Panc1 (cell line): Measurements from ENCODE around the gene GFY. TPM values are rescaled to one million over a fixed set of nuclear protein-coding genes. Genes with fewer than 3 reads are reported as not detected.

Source experiments
- ATAC-seq: fragments of 200-7000 bp; cut with Tn5 transposase; 2 replicates; pipeline ENCODE4 v1.9.1; 2020; ENCODE audit warnings: mild to moderate bottlenecking, moderate library complexity
- BruUV-seq: library from RNA; stranded (reverse); fragments of 400-500 nt; replicated peaks from 2 replicates; lab custom pipeline; 2021; lab: Mats Ljungman, UMichigan
- CTCF ChIA-PET: fragments of 300-600 bp; sonication (Branson Sonifier 250); formaldehyde crosslinking; loops from one replicate; lab custom pipeline; 2022; ENCODE audit warnings: antibody characterized with exemption; lab: Charles Lee
- POLR2A ChIA-PET: fragments of 300-600 bp; sonication (Branson Sonifier 250); formaldehyde crosslinking; loops from one replicate; lab custom pipeline; 2022; ENCODE audit warnings: antibody characterized with exemption; lab: Charles Lee
- DNase-seq: peaks from one replicate; pipeline ENCODE4 v3.0.0-alpha.2; 2010; ENCODE audit warnings: low read depth, low spot score
- H3K27ac ChIP-seq: 2 replicates; pipeline ENCODE4 v1.5.1; 2011; ENCODE audit warnings: mild to moderate bottlenecking, low read length, inconsistent platforms
- H3K27me3 ChIP-seq: fragments of 200-500 bp; sonication (Bioruptor generic); 2 replicates; pipeline ENCODE4 v1.6.0; 2014; ENCODE audit warnings: low read length, inconsistent platforms; ENCODE audit not compliant: control insufficient read depth, insufficient read depth
- H3K36me3 ChIP-seq: fragments of 200-500 bp; sonication (Bioruptor generic); 2 replicates; pipeline ENCODE4 v1.5.1; 2014; ENCODE audit warnings: inconsistent platforms, mild to moderate bottlenecking, low read length, moderate library complexity; ENCODE audit not compliant: control insufficient read depth, insufficient read depth
- H3K4me1 ChIP-seq: 2 replicates; pipeline ENCODE4 v1.5.1; 2011; ENCODE audit warnings: inconsistent platforms, mild to moderate bottlenecking, low read length, moderate library complexity; ENCODE audit not compliant: control insufficient read depth, insufficient read depth
- H3K4me3 ChIP-seq, 2 experiments: 2 replicates each; pipeline ENCODE4 v1.5.1; 2011 to 2012; ENCODE audit warnings: low read depth in 2 of 2, low read length in 2 of 2, mild to moderate bottlenecking in 2 of 2, inconsistent platforms in 1 of 2, moderate library complexity in 1 of 2
- H3K9me3 ChIP-seq: fragments of 200-500 bp; sonication (Bioruptor generic); 2 replicates; pipeline ENCODE4 v1.5.1; 2014; ENCODE audit warnings: low read depth, mild to moderate bottlenecking, inconsistent platforms, low read length, moderate library complexity; ENCODE audit not compliant: control insufficient read depth, insufficient read depth
- CTCF ChIP-seq: fragments of 450-650 bp; IDR thresholded peaks from 2 replicates; pipeline ENCODE4 v1.5.1; 2017; ENCODE audit warnings: mild to moderate bottlenecking
- POLR2AphosphoS5 ChIP-seq: IDR thresholded peaks from 2 replicates; pipeline ENCODE4 v1.6.1; 2012; ENCODE audit warnings: mild to moderate bottlenecking, low read depth, low read length, moderate library complexity
- REST ChIP-seq, 2 experiments: IDR thresholded peaks; 2 replicates each; pipeline ENCODE4 v1.6.1; 2011 to 2012; ENCODE audit warnings: low read depth in 2 of 2, control low read depth in 1 of 2, low read length in 1 of 2, mild to moderate bottlenecking in 1 of 2, moderate library complexity in 1 of 2; ENCODE audit not compliant: insufficient read depth in 1 of 2
- SIN3A ChIP-seq: IDR thresholded peaks from 2 replicates; pipeline ENCODE4 v1.6.1; 2012; ENCODE audit warnings: low read depth, mild to moderate bottlenecking, low read length, moderate library complexity, borderline replicate concordance; ENCODE audit not compliant: insufficient read depth
- TCF7L2 ChIP-seq: IDR thresholded peaks from 2 replicates; pipeline ENCODE4 v1.6.1; 2011; ENCODE audit warnings: mild to moderate bottlenecking, low read depth, low read length, inconsistent platforms
- in situ Hi-C: cut with HindIII; loops from 2 replicates; pipeline ENCODE4 v1.10.0; 2016; ENCODE audit warnings: low sequenced_read_pairs, low pct_unique_long_range_greater_than_20kb
- intact Hi-C: fragments of 100-400 bp; cut with micrococcal nuclease; formaldehyde crosslinking; loops from one replicate; pipeline ENCODE4 v1.10.0; 2022; ENCODE audit not compliant: unreplicated experiment
- total RNA-seq: library from RNA; stranded (reverse); gene quantifications from one replicate; pipeline ENCODE4 v1.2.1, GENCODE V29; 2021; ENCODE audit not compliant: unreplicated experiment

The GFY gene
- total RNA-seq, 1 experiment from 2014 or later: not detected

- no peaks in the 10 kb centered on the region for H3K36me3 ChIP-seq
- BruUV-seq: no TSS peak
- DNase-seq: no peak
- no peaks in the 10 kb centered on the region for H3K4me1 ChIP-seq
- no peak overlapping the region for H3K27ac ChIP-seq
- POLR2A ChIA-PET: no interaction called here
- TF ChIP-seq TCF7L2: no peak
- no peak for TF ChIP-seq POLR2AphosphoS5
- TF ChIP-seq CTCF: no peak
- no peak for TF ChIP-seq REST (IDR thresholded peaks at IDR 0.05; ENCODE audit: insufficient read depth in 1 of 2, low read depth in 2 of 2, low read length in 1 of 2)
- no peak for TF ChIP-seq SIN3A
- CTCF ChIA-PET: interaction anchor here (0.6 kb wide), 1 partner anchor 38 kb away, joined by 7 read pairs; no protein-coding TSS in a partner anchor
- H3K4me3 ChIP-seq: no peak overlapping the region
- in situ Hi-C loops (no loop called here), intact Hi-C loops (no loop called here)
- ATAC-seq: 0 out of 2 replicates have a peak, but pooled peaks have one; percentile 46
- no peaks in the 10 kb centered on the region for H3K27me3 ChIP-seq
- H3K9me3 ChIP-seq: no peaks in the 10 kb centered on the region
These were observed 43.7 kb downstream of the GFY start for GRCh38 chr19:49468746-49469447.

- DNase-seq (no peak), ATAC-seq (no peak)
- ChIA-PET POLR2A (no interaction called here), CTCF (no interaction called here)
- Histone ChIP-seq H3K4me1 (no peaks in the 10 kb centered on the region), H3K4me3 (no peak overlapping the region), H3K9me3 (no peaks in the 10 kb centered on the region), H3K36me3 (no peaks in the 10 kb centered on the region), H3K27me3 (no peaks in the 10 kb centered on the region), H3K27ac (no peak overlapping the region)
- in situ Hi-C loops: no loop called here
- intact Hi-C loops: no loop called here
- no TSS peak for BruUV-seq
- TF ChIP-seq SIN3A (no peak), CTCF (no peak; the same call in 1 of the 2 replicates), TCF7L2 (no peak), POLR2AphosphoS5 (no peak), REST (IDR thresholded peaks at IDR 0.05; ENCODE audit: insufficient read depth in 1 of 2, low read depth in 2 of 2, low read length in 1 of 2) (no peak)
These were observed 44.8 kb downstream of the GFY start for GRCh38 chr19:49469828-49470614.
